ENCODE measurements around the gene MMS19.
"Not testable (repeated sequence)": the region's sequence is repeated elsewhere in the genome, so short reads cannot be mapped to it uniquely, and the experiment has no call there.

Gene MMS19

DNA sequence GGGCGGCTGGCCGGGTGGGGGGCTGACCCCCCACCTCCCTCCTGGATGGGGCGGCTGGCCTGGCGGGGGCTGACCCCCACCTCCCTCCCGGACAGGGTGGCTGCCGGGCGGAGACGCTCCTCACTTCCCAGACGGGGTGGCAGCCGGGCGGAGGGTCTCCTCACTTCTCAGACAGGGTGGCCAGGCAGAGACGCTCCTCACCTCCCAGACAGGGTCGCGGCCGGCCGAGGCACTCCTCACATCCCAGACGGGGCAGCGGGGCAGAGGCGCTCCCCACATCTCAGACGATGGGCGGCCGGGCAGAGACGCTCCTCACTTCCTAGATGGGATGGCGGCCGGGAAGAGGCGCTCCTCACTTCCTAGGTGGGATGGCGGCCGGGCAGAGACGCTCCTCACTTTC lies 30.7 kb upstream of the MMS19 start:
- not testable (repeated sequence) for DNase-seq

- no peak for DNase-seq
These were observed 27.5 kb upstream of the MMS19 start for GRCh38 chr10:97525683-97526110.

DNA sequence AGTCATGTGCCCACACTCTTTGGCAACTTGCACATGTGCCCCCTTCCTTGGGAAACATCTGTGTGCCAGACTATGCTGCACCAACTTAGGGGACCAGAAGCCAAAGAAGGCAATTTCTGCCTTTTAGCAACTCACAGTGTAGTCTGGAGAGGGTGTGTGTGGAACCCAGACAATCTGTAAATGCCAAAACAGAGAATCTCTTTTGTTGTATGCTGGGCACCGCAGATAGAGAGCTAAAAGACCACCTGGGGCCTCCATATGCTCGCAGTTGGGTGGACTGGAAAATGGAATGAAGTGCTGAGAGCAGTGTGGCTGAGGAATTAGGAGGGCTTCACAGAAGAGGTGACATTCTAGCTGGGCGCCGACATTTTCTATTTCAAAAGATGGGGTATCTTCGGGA lies 26.9 kb upstream of the MMS19 start:
- DNase-seq = no peak

DNA sequence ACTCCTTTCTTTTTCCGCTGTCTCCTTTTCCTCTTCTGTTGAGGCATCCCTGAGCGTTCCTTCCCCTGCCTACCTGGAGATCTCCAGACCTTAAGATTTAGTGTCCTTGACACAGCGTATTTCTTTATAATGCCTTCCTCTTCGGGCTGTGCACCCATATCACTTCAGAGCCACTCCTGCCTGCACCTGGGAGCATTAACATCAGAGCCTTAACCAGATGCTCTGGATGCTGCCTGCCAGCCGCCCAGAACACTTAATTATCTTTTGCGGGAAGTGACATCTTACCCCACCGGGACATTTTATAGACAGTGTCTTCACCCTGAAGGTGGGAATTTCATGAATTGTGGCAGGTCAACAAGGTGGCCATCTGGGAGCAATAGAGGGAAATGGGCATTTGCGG lies 24.7 kb upstream of the MMS19 start:
- no peak for DNase-seq

GRCh38 chr10:97522071-97522470 lies 23.8 kb upstream of the MMS19 start:
- no peak for DNase-seq

DNA sequence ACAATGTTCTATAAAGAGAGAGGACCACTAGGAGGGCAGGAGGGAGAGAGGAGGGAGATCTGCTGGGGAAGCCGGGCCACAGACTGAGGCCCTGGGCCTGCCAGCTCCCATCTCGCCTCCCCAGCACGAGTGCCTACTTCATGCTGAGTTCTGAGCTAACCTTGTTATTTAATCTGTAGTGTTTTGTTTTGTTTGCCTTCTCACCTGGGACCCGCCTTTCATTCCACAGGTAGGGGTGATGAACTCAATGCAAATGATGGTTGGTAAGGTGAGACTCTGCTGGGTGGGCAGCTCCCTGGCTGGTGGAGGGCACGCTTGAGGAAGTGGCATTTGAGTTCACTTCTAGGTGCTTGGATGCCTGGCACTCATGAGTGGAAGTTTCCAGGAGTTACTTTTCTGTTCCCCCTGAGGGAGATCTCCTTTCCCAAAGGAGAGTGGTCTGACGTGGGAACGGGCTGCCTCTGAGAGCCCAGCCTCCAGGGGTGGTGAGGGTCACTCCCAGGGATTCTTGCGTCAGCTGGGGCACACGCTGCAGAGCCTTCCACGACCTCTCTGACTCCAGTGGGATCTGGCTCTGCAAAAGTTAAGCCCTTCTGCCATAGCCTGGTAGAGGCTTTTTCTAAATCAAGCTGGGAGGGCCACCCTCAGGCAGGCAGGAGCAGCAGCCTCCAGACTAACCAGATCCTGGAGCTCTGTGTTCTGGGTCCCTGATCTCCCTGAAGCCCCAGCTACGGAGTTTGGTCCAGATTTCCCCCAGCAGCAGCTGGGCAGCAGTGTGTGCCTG lies 22.9 kb upstream of the MMS19 start:
- DNase-seq = no peak

GRCh38 chr10:97520520-97520919 lies 22.3 kb upstream of the MMS19 start:
- no peak for DNase-seq

DNA sequence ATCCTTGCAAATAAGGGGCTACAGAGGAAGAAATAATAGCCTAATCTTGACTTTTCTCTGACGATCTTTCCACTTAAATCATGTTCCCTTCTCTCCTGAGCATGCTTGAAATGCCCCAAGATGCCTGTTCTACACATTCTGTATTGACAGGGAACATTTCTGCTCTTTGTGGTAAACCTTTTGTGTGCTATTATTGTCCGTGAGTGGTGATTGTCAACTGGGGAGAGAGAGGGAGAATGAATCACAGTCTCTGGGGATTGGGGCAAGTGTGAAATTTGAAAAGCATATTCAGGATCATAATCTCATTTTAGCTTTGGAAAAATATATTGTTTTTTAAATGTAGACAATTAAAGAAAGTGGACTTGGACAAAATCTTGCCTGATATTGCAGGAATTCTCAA lies 21.1 kb upstream of the MMS19 start:
- no peak for DNase-seq

DNA sequence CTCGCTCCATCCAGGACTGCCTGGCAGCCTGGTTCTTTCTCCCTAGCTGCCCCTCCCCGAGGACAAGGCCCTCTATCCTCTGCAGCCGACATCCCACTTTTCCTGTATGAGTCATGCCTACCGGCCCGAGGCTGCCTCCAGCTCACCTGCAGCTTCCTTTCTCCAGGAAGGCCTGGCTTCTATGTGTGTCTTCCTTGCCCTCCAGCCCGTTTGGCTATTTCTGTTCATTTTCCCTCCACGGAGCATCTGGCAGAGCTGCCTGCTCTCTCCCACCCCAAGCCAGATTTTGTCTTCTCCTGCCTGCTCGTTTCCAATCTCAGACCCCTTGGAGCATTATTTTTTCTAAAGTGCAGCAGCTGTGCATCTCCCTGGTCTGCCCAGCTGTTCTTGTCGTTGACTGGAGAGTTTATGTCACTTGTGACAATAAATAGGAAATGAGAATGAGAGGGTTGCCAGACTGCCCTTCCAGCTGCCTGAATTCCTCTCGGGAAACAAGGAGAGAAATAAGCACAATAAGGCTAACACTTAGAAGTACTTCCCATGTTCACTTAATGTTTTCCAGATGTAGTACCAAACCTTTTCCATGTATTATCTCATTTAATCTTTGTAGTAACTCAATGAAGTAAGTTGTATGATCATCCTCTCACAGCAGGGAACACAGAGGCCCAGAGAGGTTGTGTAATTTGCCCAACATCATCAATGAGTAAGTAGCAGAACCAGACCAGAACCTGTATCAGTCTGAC lies 20.2 kb upstream of the MMS19 start:
- no peak for DNase-seq

DNA sequence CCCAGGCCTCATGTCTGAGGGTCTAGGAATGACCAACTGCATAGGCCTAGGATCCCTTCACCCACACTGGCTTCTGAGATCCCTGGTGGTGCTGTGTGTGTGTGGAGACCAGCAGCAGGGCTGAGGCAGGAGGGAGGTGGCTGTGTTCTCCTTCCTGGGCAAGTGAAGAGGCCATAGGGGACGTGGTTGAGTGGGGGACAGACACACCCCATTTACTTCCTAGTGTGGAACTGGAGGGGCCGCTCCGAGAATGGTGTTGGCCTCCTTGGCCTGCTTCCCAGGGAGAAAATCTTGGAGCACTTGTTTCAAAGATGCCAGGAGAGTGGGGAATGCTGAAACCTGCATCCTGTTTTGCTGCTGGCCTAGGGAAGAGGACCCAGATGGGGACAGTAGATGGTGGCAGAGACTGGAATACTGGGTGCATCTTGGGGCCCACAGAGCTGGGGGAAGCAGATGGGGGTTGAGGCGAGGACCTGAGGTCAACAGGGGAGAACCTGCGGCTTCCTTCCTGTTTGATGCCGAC lies 19.6 kb upstream of the MMS19 start:
- peak; percentile 26 for DNase-seq

DNA sequence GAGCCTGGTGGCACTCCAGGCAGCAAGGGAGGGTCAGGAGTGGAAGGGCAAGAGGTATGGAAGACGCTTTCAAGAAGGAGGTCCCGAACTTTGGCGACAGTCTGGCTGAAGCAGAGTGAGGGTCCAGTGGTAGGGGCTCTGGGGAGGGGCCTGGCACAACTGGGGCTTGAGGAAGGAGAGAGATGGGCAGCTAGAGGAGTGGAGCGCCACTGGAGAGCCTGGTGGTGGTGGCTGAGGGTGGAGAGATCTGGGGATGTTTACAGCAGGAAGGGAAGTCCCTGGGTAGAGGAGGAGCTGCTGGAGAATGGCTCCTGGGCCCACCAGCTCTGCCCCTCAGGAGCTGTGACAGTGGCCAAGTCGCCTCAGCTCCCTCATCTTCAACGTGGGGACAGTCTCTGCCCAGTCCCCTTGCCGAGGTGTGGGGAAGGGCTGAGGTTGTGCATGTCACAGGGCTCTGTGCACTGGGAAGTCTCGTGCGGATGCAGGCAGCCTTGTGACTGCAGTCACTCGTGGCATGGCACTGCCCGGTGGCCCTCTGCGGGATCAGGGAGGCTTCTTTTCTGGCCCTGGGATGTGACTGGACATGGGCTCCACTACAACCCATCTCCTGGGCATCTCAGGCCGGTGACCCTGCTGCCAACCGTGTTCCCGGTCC lies 19.0 kb upstream of the MMS19 start:
- DNase-seq = no peak

DNA sequence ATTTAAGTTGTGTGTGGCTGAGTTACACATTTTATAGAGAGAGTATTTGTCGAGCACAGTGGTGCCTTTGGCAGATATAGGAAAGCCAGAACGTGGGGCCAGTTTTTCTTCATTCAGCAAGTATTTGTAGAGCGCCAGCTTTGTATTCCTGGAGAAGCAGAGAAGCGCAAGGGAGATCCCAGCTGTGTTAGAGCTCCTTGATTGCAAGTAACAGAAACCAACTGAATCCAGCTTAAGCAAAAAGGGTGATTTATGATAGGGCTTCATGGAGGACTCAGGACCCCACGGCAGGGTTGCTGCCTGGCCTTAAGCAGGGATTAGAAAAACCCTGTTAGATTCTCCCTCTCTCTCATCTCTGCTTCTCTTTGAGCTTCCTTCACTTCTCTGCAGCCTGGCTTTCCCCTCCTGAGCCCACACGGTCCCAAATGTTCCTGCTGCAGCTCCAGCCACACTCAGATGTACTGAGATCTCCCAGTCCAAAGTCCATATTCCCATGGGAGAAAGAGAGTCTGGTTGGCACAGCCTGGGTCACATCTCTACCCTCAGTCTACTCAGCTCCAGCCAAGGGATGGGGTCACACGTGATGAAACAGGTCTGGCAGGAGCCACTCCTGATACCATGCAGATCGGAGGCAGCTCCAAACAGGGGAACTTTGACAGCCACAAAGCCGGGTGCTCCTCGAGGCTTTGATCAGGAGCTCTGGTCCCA lies 17.2 kb upstream of the MMS19 start:
- DNase-seq = no peak

DNA sequence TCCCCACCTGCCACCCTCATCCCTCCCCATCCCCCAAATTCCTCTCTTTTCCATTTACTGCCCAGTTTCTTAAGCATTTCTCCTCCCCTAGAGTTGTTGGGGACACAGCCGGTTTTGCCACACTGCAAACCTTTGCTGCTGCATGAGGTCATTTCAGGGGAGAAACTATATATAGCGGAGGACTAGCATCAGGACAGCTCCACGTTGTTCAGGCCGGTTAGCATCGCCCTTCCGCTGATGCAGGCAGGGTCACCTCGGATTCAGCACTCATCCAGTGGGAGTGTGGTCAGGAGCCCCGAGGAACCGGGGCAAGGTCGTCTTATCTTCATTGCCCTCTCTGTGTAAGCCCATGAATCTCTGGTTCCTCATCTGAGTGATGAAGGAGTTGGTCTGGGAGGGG lies 16.1 kb upstream of the MMS19 start:
- no peak for DNase-seq

DNA sequence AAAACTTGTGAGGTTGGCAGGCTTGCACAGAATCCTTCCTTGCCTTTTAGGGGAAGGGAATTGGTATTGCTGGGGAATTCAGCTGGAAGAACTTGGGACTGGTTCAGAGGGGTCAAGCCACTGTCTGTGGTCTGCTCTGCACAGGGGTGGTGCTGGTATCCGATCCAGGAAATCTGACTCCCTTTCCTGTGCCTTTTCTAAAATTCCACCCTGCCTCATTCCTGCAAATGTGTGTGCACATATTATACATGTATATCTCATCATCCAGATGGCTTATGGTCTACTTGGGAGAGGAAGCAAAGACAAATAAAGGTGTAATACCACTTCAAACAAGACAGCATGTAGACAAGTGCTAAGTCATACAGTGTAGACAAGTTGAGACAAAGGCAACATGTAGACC lies 14.8 kb upstream of the MMS19 start:
- no peak for DNase-seq

DNA sequence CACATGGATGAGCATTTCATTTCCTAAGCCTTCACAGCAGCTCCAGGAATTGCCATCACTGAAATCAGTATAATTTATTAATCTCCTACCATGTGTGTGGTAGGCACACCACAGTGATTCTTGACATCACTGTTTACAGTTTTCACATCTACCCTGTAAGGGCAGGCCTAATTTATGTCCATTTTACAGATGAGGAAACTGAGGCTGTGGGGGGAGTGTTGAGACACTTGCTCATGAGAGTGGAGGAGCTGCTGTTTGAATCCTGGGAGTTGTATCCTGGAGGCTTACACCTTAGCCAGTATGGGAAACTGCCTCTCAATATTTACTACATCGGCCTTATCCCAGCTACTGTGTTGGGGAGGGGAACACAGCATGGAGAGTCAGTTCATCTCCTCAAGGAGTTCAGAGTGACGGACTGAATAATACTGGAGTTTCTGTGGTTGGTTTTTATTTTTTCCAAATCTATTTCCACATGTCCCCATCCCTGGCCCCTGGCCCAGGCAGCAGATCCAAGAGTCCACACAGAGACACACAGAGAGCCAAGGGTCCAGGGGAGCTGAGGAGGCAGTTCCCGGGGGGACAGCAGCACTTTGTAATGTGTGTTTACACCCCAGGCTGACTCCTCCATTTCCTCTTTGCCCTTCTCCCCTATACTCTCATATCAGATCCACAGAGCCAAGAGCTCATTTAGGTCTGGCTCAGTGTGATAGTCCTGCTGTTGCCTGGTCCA lies 13.7 kb upstream of the MMS19 start:
- no peak for DNase-seq

- DNase-seq = no peak
These were observed 12.5 kb upstream of the MMS19 start for GRCh38 chr10:97510686-97511085.

GRCh38 chr10:97509120-97509680 lies 11.0 kb upstream of the MMS19 start:
- DNase-seq = no peak

GRCh38 chr10:97508342-97508741 lies 10.1 kb upstream of the MMS19 start:
- DNase-seq = no peak

GRCh38 chr10:97506199-97506991 lies 8.2 kb upstream of the MMS19 start:
- no peak for DNase-seq

- no peak for DNase-seq
These were observed 6.9 kb upstream of the MMS19 start for GRCh38 chr10:97505152-97505551.

DNA sequence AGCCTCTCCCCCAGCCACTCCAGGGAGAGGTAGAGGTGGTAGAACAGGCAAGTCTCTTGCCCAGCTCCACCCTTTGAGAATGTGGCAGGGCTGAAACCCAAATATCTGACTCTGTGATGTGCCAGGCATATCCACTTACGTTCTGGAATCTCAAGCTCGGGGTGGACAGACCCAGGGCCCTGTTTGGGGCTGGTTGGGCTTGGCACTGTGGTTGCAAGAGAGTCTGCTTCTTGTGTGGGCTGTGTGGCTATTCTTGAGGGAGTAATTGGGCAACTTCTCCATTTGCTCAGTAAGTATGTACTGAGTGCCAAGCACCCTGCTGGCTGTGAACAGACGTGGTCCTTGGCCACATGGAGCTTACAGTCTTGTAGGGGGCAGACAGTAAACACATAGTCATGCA lies 5.2 kb upstream of the MMS19 start:
- no peak for DNase-seq
